Activated CD4-positive, alpha-beta T cell treated with anti-CD3 and anti-CD28 coated beads, Interleukin-2, Interleukin-6, amounts not matched to agents 100 ng/mL and 50 ng/mL, durations not matched to agents 16 hours and 8 hours (primary cell): ENCODE measurements around the gene TCF12.
"Not testable (repeated sequence)": the region's sequence is repeated elsewhere in the genome, so short reads cannot be mapped to it uniquely, and the experiment has no call there.

Experiments used
- DNase-seq: peaks from one replicate; pipeline ENCODE4 v3.0.0-alpha.2; 2020

TCF12 gene

GRCh38 chr15:56916825-56917477 is 1.5 kb upstream of the TCF12 start:
- no peak for DNase-seq

GRCh38 chr15:56917652-56918045 is 795 bp upstream of the TCF12 start:
- DNase-seq = no peak

GRCh38 chr15:56919031-56919608 is 676 bp downstream of the TCF12 start:
- peak; percentile 61 for DNase-seq

GRCh38 chr15:56919609-56920366 is 1.3 kb downstream of the TCF12 start:
- peak; percentile 32 for DNase-seq

- no peak for DNase-seq
Measured at GRCh38 chr15:56920367-56920627, 1.9 kb downstream of the TCF12 start.

- no peak for DNase-seq
Measured at GRCh38 chr15:56923174-56923591, 4.7 kb downstream of the TCF12 start.

GRCh38 chr15:56927816-56928215 is 9.4 kb downstream of the TCF12 start:
- DNase-seq = no peak

- no peak for DNase-seq
Measured at GRCh38 chr15:56929399-56929798, 11.0 kb downstream of the TCF12 start.

GRCh38 chr15:56929933-56930332 is 11.5 kb downstream of the TCF12 start:
- DNase-seq = no peak

GRCh38 chr15:56930669-56931313 is 12.3 kb downstream of the TCF12 start:
- DNase-seq = no peak

- DNase-seq = no peak
Measured at GRCh38 chr15:56931639-56932508, 13.4 kb downstream of the TCF12 start.

- DNase-seq = not testable (repeated sequence)
Measured at GRCh38 chr15:56932509-56932868, 14.0 kb downstream of the TCF12 start.

- no peak for DNase-seq
Measured at GRCh38 chr15:56933410-56933809, 15.0 kb downstream of the TCF12 start.

- DNase-seq = no peak
Measured at GRCh38 chr15:56933811-56934210, 15.4 kb downstream of the TCF12 start.

- DNase-seq = no peak
Measured at GRCh38 chr15:56934269-56934668, 15.8 kb downstream of the TCF12 start.

GRCh38 chr15:56936929-56937328 is 18.5 kb downstream of the TCF12 start:
- no peak for DNase-seq

- no peak for DNase-seq
Measured at GRCh38 chr15:56939257-56939656, 20.8 kb downstream of the TCF12 start.

- DNase-seq = no peak
Measured at GRCh38 chr15:56940388-56940787, 21.9 kb downstream of the TCF12 start.

GRCh38 chr15:56942118-56942517 is 23.7 kb downstream of the TCF12 start:
- DNase-seq = no peak

- DNase-seq = no peak
Measured at GRCh38 chr15:56943403-56943802, 25.0 kb downstream of the TCF12 start.

- no peak for DNase-seq
Measured at GRCh38 chr15:56944485-56944884, 26.0 kb downstream of the TCF12 start.

- no peak for DNase-seq
Measured at GRCh38 chr15:56946150-56946549, 27.7 kb downstream of the TCF12 start.
